Mesendoderm (in vitro differentiated cells): ENCODE results near the gene TIMP1.

Experiments
- DNase-seq: peaks from one replicate; pipeline ENCODE4 v3.0.0; 2013
- H2AK5ac ChIP-seq: 2 replicates; pipeline ENCODE4 v1.6.1; 2013; ENCODE audit warnings: low read length, inconsistent platforms
- H2BK120ac ChIP-seq: 2 replicates; pipeline ENCODE4 v1.6.1; 2013; ENCODE audit warnings: low read depth, mild to moderate bottlenecking, low read length, moderate library complexity, mixed read lengths
- H2BK15ac ChIP-seq: replicated peaks from 2 replicates; pipeline ENCODE4 v1.6.1; 2013; ENCODE audit warnings: low read depth, mild to moderate bottlenecking, moderate library complexity
- H2BK5ac ChIP-seq: 2 replicates; pipeline ENCODE4 v1.6.1; 2013; ENCODE audit warnings: low read length, inconsistent platforms
- H3K18ac ChIP-seq: 2 replicates; pipeline ENCODE4 v1.6.1; 2013; ENCODE audit warnings: mild to moderate bottlenecking, low read length, mixed read lengths
- H3K23ac ChIP-seq: one replicate; pipeline ENCODE4 v1.6.1; 2013; ENCODE audit warnings: low read length
- H3K27ac ChIP-seq: 2 replicates; pipeline ENCODE4 v1.5.1; 2013; ENCODE audit warnings: low read depth, mild to moderate bottlenecking, inconsistent platforms, low read length, moderate library complexity
- H3K27me3 ChIP-seq: 2 replicates; pipeline ENCODE4 v1.6.1; 2013; ENCODE audit warnings: low read length, control low read depth, mild to moderate bottlenecking, inconsistent platforms; ENCODE audit not compliant: insufficient read depth, poor library complexity
- H3K36me3 ChIP-seq: 2 replicates; pipeline ENCODE4 v1.6.1; 2013; ENCODE audit warnings: low read length, inconsistent platforms; ENCODE audit not compliant: control insufficient read depth, insufficient read depth
- H3K4ac ChIP-seq: one replicate; pipeline ENCODE4 v1.6.1; 2013; ENCODE audit warnings: low read depth, mild to moderate bottlenecking, low read length, moderate library complexity
- H3K4me1 ChIP-seq: 2 replicates; pipeline ENCODE4 v1.6.1; 2013; ENCODE audit warnings: low read depth, low read length, inconsistent platforms; ENCODE audit not compliant: control insufficient read depth
- H3K4me2 ChIP-seq: 2 replicates; pipeline ENCODE4 v1.6.1; 2013; ENCODE audit warnings: low read length
- H3K4me3 ChIP-seq: 2 replicates; pipeline ENCODE4 v1.5.1; 2013; ENCODE audit warnings: mild to moderate bottlenecking, low read length
- H3K56ac ChIP-seq: one replicate; pipeline ENCODE4 v1.6.1; 2013; ENCODE audit warnings: low read length
- H3K79me1 ChIP-seq: 2 replicates; pipeline ENCODE4 v1.6.1; 2013; ENCODE audit warnings: low read length, inconsistent platforms
- H3K79me2 ChIP-seq: 2 replicates; pipeline ENCODE4 v1.6.1; 2013; ENCODE audit warnings: mild to moderate bottlenecking, low read length; ENCODE audit not compliant: control insufficient read depth, insufficient read depth
- H3K9ac ChIP-seq: 2 replicates; pipeline ENCODE4 v1.6.1; 2013; ENCODE audit warnings: low read length, inconsistent platforms
- H4K5ac ChIP-seq: one replicate; pipeline ENCODE4 v1.6.1; 2013; ENCODE audit warnings: low read length
- H4K8ac ChIP-seq: one replicate; pipeline ENCODE4 v1.6.1; 2013; ENCODE audit warnings: low read depth, mild to moderate bottlenecking, control low read depth, low read length, moderate library complexity
- WGBS: extraction: QIAGEN DNeasy Blood & Tissue Kit; methylation state at CpG from one replicate; pipeline ENCODE4 v1.1.7; 2013; ENCODE audit warnings: low lambda C conversion rate, missing lambda C conversion rate; ENCODE audit not compliant: insufficient coverage; ENCODE audit errors: extremely low coverage; 5-methylcytosine and 5-hydroxymethylcytosine counted together

The TIMP1 gene

GRCh38 chrX:47579537-47579936 lies 2.7 kb upstream of the TIMP1 start:
- Histone ChIP-seq H3K9ac (no peak overlapping the region), H3K4me3 (no peak overlapping the region), H3K4me2 (no peak overlapping the region), H2BK5ac (no peak overlapping the region), H3K23ac (no peak overlapping the region), H3K4me1 (no peaks in the 10 kb centered on the region), H2AK5ac (no peak overlapping the region), H3K79me2 (no peaks in the 10 kb centered on the region), H3K4ac (no peak overlapping the region), H2BK120ac (no peak overlapping the region), H3K36me3 (no peaks in the 10 kb centered on the region), H3K56ac (no peak overlapping the region), H2BK15ac (no peak overlapping the region), H3K27me3 (no peaks in the 10 kb centered on the region), H4K8ac (no peak overlapping the region), H3K18ac (no peak overlapping the region), H3K79me1 (no peaks in the 10 kb centered on the region), H4K5ac (no peak overlapping the region), H3K27ac (no peak overlapping the region)
- no peak for DNase-seq
- WGBS: no CpG with 5 or more reads among the region's 9 CpGs

- H3K9ac ChIP-seq: no peak overlapping the region
- no peak for DNase-seq
- no CpG with 5 or more reads among the region's 8 CpGs for WGBS
- no peak overlapping the region for H4K8ac ChIP-seq
- no peak overlapping the region for H3K23ac ChIP-seq
- H4K5ac ChIP-seq: no peak overlapping the region
- no peaks in the 10 kb centered on the region for H3K27me3 ChIP-seq
- H2AK5ac ChIP-seq: no peak overlapping the region
- H2BK15ac ChIP-seq: no peak overlapping the region
- no peak overlapping the region for H3K4me2 ChIP-seq
- no peak overlapping the region for H2BK120ac ChIP-seq
- H3K4me3 ChIP-seq: no peak overlapping the region
- H2BK5ac ChIP-seq: no peak overlapping the region
- no peak overlapping the region for H3K4ac ChIP-seq
- no peaks in the 10 kb centered on the region for H3K79me1 ChIP-seq
- H3K56ac ChIP-seq: no peak overlapping the region
- H3K36me3 ChIP-seq: no peaks in the 10 kb centered on the region
- peak overlapping the region; percentile 7 for H3K18ac ChIP-seq
- no peaks in the 10 kb centered on the region for H3K4me1 ChIP-seq
- no peak overlapping the region for H3K27ac ChIP-seq
- H3K79me2 ChIP-seq: no peaks in the 10 kb centered on the region
These were observed 1.1 kb downstream of the TIMP1 start for GRCh38 chrX:47583240-47583861.

DNA sequence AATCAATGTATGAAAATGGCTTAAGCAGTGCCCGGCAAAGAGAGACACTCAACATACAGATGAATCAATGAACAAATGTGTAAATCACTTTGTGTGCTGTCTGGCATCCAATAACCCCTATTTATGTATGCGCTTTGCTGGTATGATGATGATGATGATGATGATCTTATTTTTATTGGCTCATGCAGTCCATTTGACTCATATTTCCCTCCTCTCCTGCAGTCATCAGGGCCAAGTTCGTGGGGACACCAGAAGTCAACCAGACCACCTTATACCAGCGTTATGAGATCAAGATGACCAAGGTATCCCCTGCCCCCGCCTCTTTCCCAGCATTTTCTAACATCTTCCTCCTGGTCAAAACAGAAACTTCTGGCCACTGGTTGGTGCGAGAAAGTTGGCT lies 2.5 kb downstream of the TIMP1 start:
- H3K79me2 ChIP-seq: no peaks in the 10 kb centered on the region

DNA sequence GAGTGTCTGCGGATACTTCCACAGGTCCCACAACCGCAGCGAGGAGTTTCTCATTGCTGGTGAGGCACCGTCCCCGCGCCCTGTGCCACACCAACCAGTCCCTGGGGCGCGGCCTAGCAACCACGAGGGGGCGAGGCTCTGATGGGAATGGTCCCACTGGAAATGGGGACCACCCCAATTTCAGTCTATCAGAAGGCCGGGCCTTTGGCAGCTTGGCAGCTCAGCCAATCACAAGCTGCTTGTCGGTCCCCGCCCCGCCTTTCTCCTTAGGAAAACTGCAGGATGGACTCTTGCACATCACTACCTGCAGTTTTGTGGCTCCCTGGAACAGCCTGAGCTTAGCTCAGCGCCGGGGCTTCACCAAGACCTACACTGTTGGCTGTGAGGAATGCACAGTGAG lies 3.0 kb downstream of the TIMP1 start:
- H3K56ac ChIP-seq: no peak overlapping the region
- H3K9ac ChIP-seq: no peak overlapping the region
- no peak overlapping the region for H4K8ac ChIP-seq
- H3K4me1 ChIP-seq: no peaks in the 10 kb centered on the region
- H3K23ac ChIP-seq: no peak overlapping the region
- H2BK5ac ChIP-seq: no peak overlapping the region
- H3K36me3 ChIP-seq: no peaks in the 10 kb centered on the region
- no peak overlapping the region for H3K4me3 ChIP-seq
- no peak overlapping the region for H3K4ac ChIP-seq
- WGBS: no CpG with 5 or more reads among the region's 16 CpGs
- H3K18ac ChIP-seq: no peak overlapping the region
- no peak overlapping the region for H3K27ac ChIP-seq
- no peak overlapping the region for H2BK15ac ChIP-seq
- H4K5ac ChIP-seq: no peak overlapping the region
- no peaks in the 10 kb centered on the region for H3K27me3 ChIP-seq
- H2BK120ac ChIP-seq: no peak overlapping the region
- H3K79me1 ChIP-seq: no peaks in the 10 kb centered on the region
- H3K4me2 ChIP-seq: no peak overlapping the region
- no peak for DNase-seq
- no peaks in the 10 kb centered on the region for H3K79me2 ChIP-seq
- H2AK5ac ChIP-seq: no peak overlapping the region

More for the DNA sequence above, 2.5 kb downstream of the TIMP1 start:
- Histone ChIP-seq H2AK5ac (no peak overlapping the region), H4K8ac (no peak overlapping the region), H3K4me1 (no peaks in the 10 kb centered on the region), H2BK15ac (no peak overlapping the region), H3K9ac (no peak overlapping the region), H3K27me3 (no peaks in the 10 kb centered on the region), H2BK5ac (no peak overlapping the region), H3K18ac (no peak overlapping the region), H3K56ac (no peak overlapping the region), H3K23ac (no peak overlapping the region), H3K27ac (no peak overlapping the region), H3K4me2 (no peak overlapping the region), H3K4me3 (no peak overlapping the region), H3K79me1 (no peaks in the 10 kb centered on the region), H2BK120ac (no peak overlapping the region), H3K4ac (no peak overlapping the region), H4K5ac (no peak overlapping the region), H3K36me3 (no peaks in the 10 kb centered on the region)
- DNase-seq: no peak
- no CpG with 5 or more reads among the region's 6 CpGs for WGBS

DNA sequence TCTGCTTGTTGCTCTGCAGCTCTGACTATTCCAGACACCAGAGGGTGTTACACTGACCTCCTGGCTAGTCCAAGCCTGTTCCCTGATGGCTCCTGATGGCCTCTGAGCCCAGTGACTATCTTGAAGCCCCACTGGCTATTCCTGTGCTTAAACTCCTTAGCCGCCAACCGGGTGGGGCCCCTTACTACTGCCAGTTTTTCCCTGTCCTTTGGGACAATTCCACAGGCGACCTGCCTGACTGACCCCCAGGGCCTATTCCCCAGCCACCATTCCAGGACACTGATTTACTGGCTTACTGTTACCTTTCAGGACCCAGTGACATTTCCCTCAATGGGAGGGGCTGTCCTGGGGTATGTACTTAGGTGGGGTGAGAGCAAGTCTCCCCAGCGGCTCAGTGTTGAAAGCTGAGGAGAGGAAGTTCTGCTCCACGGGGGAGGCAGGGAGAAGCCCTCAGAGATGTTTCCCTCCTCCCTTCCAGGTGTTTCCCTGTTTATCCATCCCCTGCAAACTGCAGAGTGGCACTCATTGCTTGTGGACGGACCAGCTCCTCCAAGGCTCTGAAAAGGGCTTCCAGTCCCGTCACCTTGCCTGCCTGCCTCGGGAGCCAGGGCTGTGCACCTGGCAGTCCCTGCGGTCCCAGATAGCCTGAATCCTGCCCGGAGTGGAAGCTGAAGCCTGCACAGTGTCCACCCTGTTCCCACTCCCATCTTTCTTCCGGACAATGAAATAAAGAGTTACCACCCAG lies 4.0 kb downstream of the TIMP1 start:
- Histone ChIP-seq H2BK5ac (no peak overlapping the region), H3K4me3 (no peak overlapping the region), H3K56ac (no peak overlapping the region), H3K27me3 (no peaks in the 10 kb centered on the region), H4K8ac (no peak overlapping the region), H3K79me1 (no peaks in the 10 kb centered on the region), H3K36me3 (no peaks in the 10 kb centered on the region), H3K9ac (no peak overlapping the region), H2BK120ac (no peak overlapping the region), H2BK15ac (no peak overlapping the region), H3K4me1 (no peaks in the 10 kb centered on the region), H3K4me2 (no peak overlapping the region), H4K5ac (no peak overlapping the region), H3K79me2 (no peaks in the 10 kb centered on the region), H3K4ac (no peak overlapping the region), H2AK5ac (no peak overlapping the region), H3K18ac (no peak overlapping the region), H3K23ac (no peak overlapping the region), H3K27ac (no peak overlapping the region)
- no CpG with 5 or more reads among the region's 11 CpGs for WGBS
- no peak for DNase-seq
